Measurements from ENCODE around the gene FCMR.

Gene FCMR

DNA sequence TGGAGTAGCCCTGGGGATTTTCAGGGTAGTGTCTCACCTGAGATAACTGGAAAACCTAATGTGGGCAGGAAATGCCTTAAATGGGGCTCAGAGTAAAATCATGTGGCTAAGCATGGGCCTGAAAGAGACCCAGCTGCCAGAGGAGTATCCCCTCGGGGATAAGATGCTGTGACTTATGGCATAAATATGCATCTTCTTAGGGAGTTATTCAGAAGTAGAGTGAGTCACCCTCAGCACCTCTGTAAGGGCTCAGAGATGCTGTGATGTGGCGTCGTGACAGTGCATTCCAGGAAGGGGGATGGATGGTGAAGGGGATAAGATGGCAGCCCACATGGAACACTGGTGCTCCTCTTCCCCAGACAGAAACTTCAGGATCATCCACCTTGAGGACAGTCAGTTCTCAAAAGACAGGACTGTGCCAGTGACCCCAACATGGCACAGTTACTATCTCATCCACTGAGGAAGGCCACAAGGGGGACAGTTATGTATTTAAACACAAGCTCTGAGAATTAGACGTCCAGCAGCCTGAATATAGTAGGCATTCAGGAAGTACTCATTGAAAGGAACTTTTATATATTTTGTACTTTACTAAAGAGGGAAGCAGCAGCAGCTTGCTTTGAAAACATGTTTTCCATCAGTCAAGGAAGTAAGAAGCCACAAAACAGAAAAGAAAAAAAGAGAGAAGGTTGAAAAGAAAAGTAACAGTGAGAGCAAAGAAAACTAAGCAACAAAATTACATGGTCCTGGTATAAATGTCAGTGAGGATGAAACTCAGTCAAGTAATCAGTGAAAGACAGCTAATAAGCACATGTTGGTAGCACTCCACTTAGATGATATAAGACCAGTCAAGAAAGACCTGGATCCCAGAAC is 16.2 kb downstream of the FCMR start (continued):
- TF ChIP-seq, protein P1, sequence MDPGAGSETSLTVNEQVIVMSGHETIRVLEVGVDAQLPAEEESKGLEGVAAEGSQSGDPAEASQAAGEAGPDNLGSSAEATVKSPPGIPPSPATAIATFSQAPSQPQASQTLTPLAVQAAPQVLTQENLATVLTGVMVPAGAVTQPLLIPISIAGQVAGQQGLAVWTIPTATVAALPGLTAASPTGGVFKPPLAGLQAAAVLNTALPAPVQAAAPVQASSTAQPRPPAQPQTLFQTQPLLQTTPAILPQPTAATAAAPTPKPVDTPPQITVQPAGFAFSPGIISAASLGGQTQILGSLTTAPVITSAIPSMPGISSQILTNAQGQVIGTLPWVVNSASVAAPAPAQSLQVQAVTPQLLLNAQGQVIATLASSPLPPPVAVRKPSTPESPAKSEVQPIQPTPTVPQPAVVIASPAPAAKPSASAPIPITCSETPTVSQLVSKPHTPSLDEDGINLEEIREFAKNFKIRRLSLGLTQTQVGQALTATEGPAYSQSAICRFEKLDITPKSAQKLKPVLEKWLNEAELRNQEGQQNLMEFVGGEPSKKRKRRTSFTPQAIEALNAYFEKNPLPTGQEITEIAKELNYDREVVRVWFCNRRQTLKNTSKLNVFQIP (CRISPR knock-in tag; IDR thresholded peaks at IDR 0.05; ENCODE audit: borderline replicate concordance, low read depth), result no peak
- TF ChIP-seq, protein P2, sequence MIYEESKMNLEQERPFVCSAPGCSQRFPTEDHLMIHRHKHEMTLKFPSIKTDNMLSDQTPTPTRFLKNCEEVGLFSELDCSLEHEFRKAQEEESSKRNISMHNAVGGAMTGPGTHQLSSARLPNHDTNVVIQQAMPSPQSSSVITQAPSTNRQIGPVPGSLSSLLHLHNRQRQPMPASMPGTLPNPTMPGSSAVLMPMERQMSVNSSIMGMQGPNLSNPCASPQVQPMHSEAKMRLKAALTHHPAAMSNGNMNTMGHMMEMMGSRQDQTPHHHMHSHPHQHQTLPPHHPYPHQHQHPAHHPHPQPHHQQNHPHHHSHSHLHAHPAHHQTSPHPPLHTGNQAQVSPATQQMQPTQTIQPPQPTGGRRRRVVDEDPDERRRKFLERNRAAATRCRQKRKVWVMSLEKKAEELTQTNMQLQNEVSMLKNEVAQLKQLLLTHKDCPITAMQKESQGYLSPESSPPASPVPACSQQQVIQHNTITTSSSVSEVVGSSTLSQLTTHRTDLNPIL (CRISPR knock-in tag; IDR thresholded peaks at IDR 0.05; ENCODE audit: low read depth), result no peak
- no peak for TF ChIP-seq ISL1 (CRISPR knock-in tag; IDR thresholded peaks at IDR 0.05)
- no peak for TF ChIP-seq BACH2 (CRISPR knock-in tag; IDR thresholded peaks at IDR 0.05; ENCODE audit: borderline replicate concordance)
- no peak for TF ChIP-seq TOX (CRISPR knock-in tag; IDR thresholded peaks at IDR 0.05; ENCODE audit: borderline replicate concordance)
- TF ChIP-seq ZFP30 (CRISPR knock-in tag; IDR thresholded peaks at IDR 0.05), result no peak

DNA sequence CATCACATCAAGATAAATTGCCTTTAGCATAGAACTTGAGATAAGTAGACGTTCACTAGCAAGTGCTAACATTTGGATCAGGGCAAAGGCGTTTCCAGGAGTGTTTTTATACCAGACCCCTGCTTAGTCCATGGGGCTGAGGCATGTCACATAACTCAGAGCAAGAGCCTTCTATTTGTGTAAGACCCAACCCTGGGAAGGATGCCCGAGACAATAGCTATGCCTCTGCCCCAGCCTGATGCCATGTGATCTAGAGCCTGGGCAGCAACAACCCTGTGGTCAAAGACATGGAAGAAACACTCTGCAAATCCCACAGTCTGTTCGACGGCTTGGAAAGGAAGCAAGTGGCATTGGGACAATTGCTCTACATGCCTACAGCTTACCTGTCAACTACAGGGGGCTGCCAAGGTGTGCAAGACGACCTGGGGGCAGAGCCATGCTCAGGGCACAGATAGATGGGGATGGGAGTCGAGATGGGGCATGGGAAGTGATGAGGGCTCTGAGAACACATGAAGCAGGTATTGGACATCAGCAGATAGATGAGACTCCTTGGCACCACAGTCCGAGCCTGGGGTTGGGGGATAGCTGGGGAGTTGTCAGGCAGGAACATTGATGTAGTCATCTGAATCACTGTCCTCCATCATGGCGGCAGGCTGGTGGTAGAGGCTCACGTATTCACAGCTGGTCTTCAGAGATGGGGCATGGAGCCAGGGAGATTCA is 17.2 kb downstream of the FCMR start:
- TF ChIP-seq OSR1 (CRISPR knock-in tag; IDR thresholded peaks at IDR 0.05) (no peak), ZFP30 (CRISPR knock-in tag; IDR thresholded peaks at IDR 0.05) (no peak), TOX (CRISPR knock-in tag; IDR thresholded peaks at IDR 0.05; ENCODE audit: borderline replicate concordance) (no peak), ARNTL (CRISPR knock-in tag; IDR thresholded peaks at IDR 0.05; ENCODE audit: borderline replicate concordance, low read depth) (no peak), PPARA (CRISPR knock-in tag; IDR thresholded peaks at IDR 0.05; ENCODE audit: borderline replicate concordance) (no peak), BACH2 (CRISPR knock-in tag; IDR thresholded peaks at IDR 0.05; ENCODE audit: borderline replicate concordance) (no peak), ZC3H10 (CRISPR knock-in tag; IDR thresholded peaks at IDR 0.05) (no peak), CSDC2 (CRISPR knock-in tag; IDR thresholded peaks at IDR 0.05) (no peak), ESRRG (CRISPR knock-in tag; IDR thresholded peaks at IDR 0.05) (no peak), ZFP3 (CRISPR knock-in tag; IDR thresholded peaks at IDR 0.05) (no peak), RARB (CRISPR knock-in tag; IDR thresholded peaks at IDR 0.05) (no peak), ZNF8 (CRISPR knock-in tag; IDR thresholded peaks at IDR 0.05) (no peak), ZNF565 (CRISPR knock-in tag; conservative IDR thresholded peaks at IDR 0.05; ENCODE audit: low read depth) (no peak)
- TF ChIP-seq, protein P2 (CRISPR knock-in tag; IDR thresholded peaks at IDR 0.05; ENCODE audit: low read depth), result no peak
- TF ChIP-seq, protein P1 (CRISPR knock-in tag; IDR thresholded peaks at IDR 0.05; ENCODE audit: borderline replicate concordance, low read depth), result no peak
- ATAC-seq, result no peak

DNA sequence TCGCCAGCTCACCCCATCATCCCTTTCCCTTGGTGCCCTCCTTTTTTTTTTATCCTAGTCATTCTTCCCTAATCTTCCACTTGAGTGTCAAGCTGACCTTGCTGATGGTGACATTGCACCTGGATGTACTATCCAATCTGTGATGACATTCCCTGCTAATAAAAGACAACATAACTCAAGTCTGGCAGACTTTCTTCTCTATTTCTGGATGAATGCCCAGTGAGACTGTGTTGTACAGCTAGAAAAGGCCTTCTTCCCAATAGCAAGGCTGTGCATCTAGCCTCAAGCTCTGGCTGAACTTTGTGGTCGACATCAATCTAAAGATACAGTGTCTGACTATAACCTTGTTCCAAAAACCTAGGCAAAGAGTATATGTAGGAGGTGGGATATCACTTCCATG is 18.1 kb downstream of the FCMR start:
- TF ChIP-seq, protein P3, sequence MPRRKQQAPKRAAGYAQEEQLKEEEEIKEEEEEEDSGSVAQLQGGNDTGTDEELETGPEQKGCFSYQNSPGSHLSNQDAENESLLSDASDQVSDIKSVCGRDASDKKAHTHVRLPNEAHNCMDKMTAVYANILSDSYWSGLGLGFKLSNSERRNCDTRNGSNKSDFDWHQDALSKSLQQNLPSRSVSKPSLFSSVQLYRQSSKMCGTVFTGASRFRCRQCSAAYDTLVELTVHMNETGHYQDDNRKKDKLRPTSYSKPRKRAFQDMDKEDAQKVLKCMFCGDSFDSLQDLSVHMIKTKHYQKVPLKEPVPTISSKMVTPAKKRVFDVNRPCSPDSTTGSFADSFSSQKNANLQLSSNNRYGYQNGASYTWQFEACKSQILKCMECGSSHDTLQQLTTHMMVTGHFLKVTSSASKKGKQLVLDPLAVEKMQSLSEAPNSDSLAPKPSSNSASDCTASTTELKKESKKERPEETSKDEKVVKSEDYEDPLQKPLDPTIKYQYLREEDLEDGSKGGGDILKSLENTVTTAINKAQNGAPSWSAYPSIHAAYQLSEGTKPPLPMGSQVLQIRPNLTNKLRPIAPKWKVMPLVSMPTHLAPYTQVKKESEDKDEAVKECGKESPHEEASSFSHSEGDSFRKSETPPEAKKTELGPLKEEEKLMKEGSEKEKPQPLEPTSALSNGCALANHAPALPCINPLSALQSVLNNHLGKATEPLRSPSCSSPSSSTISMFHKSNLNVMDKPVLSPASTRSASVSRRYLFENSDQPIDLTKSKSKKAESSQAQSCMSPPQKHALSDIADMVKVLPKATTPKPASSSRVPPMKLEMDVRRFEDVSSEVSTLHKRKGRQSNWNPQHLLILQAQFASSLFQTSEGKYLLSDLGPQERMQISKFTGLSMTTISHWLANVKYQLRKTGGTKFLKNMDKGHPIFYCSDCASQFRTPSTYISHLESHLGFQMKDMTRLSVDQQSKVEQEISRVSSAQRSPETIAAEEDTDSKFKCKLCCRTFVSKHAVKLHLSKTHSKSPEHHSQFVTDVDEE (CRISPR knock-in tag; IDR thresholded peaks at IDR 0.05), result no peak
- no peak for ATAC-seq

Measured in SK-N-SH treated with all-trans-retinoic acid at 6 μM for 48 hours (cell line).